ENCODE results near the gene MAP4K2. TPM values are rescaled to one million over a fixed set of nuclear protein-coding genes. Genes with fewer than 3 reads are reported as not detected.

The MAP4K2 gene
- total and polyA plus RNA-seq, 9 donors: 7.4 to 15.5 (median 12.3) TPM

GRCh38 chr11:64777449-64778222 lies 25.4 kb downstream of the MAP4K2 start:
- H3K27me3 ChIP-seq (ENCODE audit: control insufficient read depth, insufficient read depth, low read length): no peaks in the 10 kb centered on the region
- H3K9me3 ChIP-seq (replicated peaks; ENCODE audit: control insufficient read depth, low read depth, low read length): no peaks in the 10 kb centered on the region
- peak; percentile 95 for DNase-seq
- under 1% methylated on average over 89 of the region's 98 CpGs for WGBS (ENCODE audit: insufficient coverage)
- peaks cover 45% of the 10 kb centered on the region for H3K36me3 ChIP-seq (ENCODE audit: control insufficient read depth, insufficient read depth, low read length)
- H3K4me3 ChIP-seq (ENCODE audit: low read length): peak overlapping the region; percentile 87
- peaks cover 25% of the 10 kb centered on the region for H3K4me1 ChIP-seq (ENCODE audit: control insufficient read depth, insufficient read depth, low read length)
- H3K27ac ChIP-seq (ENCODE audit: low read length): peak overlapping the region; percentile 97

DNA sequence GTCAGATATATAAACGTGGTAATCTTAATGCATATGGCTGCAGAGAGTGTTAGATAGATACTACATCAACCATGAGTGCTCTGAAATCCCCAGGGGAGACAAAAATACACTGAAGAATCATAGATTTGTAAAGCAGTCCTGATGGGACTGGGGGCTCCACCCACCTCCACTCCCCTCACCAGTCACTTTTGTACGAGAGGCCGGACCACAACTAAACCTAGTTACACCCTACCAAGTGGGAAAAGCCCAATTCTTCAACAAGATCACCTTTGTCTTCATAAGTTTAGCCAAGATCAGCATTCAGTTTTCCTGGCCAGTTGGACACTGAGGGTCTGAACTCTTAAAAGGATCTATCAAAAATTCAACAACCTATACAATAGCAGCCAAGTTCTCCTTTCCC lies 26.1 kb downstream of the MAP4K2 start:
- H3K9me3 ChIP-seq (replicated peaks; ENCODE audit: control insufficient read depth, low read depth, low read length): no peaks in the 10 kb centered on the region
- no peak for DNase-seq
- H3K27me3 ChIP-seq (ENCODE audit: control insufficient read depth, insufficient read depth, low read length): no peaks in the 10 kb centered on the region
- peak overlapping the region; percentile 87 for H3K4me3 ChIP-seq (ENCODE audit: low read length)
- H3K27ac ChIP-seq (ENCODE audit: low read length): peak overlapping the region; percentile 77
- H3K36me3 ChIP-seq (ENCODE audit: control insufficient read depth, insufficient read depth, low read length): peaks cover 47% of the 10 kb centered on the region
- H3K4me1 ChIP-seq (ENCODE audit: control insufficient read depth, insufficient read depth, low read length): peaks cover 26% of the 10 kb centered on the region
- WGBS (ENCODE audit: insufficient coverage): 36% methylated on average over 2 of the region's 3 CpGs

DNA sequence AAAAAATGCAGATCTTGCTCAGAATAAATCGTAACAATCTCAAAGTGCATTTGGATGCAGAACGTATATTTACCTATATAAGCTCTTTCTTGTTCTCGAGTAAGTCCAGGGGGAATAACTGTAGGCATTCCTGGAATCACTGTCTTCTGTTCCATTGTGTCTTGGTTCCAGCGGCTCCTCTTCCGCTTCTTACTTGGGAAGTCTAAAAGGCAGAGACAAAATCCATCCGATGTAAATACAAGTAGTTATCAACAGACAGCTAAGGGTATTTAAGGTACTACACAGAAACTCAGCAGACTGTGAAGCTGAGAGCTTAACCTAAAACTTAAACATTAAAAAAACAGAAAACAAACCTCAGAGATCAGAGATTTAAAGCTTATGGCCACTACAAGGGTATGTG lies 26.6 kb downstream of the MAP4K2 start:
- no CpG with 5 or more reads among the region's 6 CpGs for WGBS (ENCODE audit: insufficient coverage)
- H3K9me3 ChIP-seq (replicated peaks; ENCODE audit: control insufficient read depth, low read depth, low read length): no peaks in the 10 kb centered on the region
- H3K36me3 ChIP-seq (ENCODE audit: control insufficient read depth, insufficient read depth, low read length): peaks cover 50% of the 10 kb centered on the region
- H3K27ac ChIP-seq (ENCODE audit: low read length): no peak overlapping the region
- peaks cover 26% of the 10 kb centered on the region for H3K4me1 ChIP-seq (ENCODE audit: control insufficient read depth, insufficient read depth, low read length)
- H3K27me3 ChIP-seq (ENCODE audit: control insufficient read depth, insufficient read depth, low read length): no peaks in the 10 kb centered on the region
- no peak for DNase-seq
- H3K4me3 ChIP-seq (ENCODE audit: low read length): no peak overlapping the region

- Histone ChIP-seq H3K27ac (ENCODE audit: low read length) (no peak overlapping the region), H3K4me3 (ENCODE audit: low read length) (no peak overlapping the region), H3K27me3 (ENCODE audit: control insufficient read depth, insufficient read depth, low read length) (no peaks in the 10 kb centered on the region), H3K9me3 (replicated peaks; ENCODE audit: control insufficient read depth, low read depth, low read length) (no peaks in the 10 kb centered on the region), H3K36me3 (ENCODE audit: control insufficient read depth, insufficient read depth, low read length) (peaks cover 69% of the 10 kb centered on the region), H3K4me1 (ENCODE audit: control insufficient read depth, insufficient read depth, low read length) (peaks cover 22% of the 10 kb centered on the region)
- no peak for DNase-seq
- WGBS (ENCODE audit: insufficient coverage): 51% methylated on average over 3 of the region's 5 CpGs
Observed at GRCh38 chr11:64774144-64774543, 28.9 kb downstream of the MAP4K2 start.

- WGBS (ENCODE audit: insufficient coverage): no CpG with 5 or more reads among the region's 3 CpGs
- no peaks in the 10 kb centered on the region for H3K9me3 ChIP-seq (replicated peaks; ENCODE audit: control insufficient read depth, low read depth, low read length)
- H3K27ac ChIP-seq (ENCODE audit: low read length): peak overlapping the region; percentile 32
- H3K4me3 ChIP-seq (ENCODE audit: low read length): no peak overlapping the region
- DNase-seq: no peak
- no peaks in the 10 kb centered on the region for H3K27me3 ChIP-seq (ENCODE audit: control insufficient read depth, insufficient read depth, low read length)
- H3K36me3 ChIP-seq (ENCODE audit: control insufficient read depth, insufficient read depth, low read length): peaks cover 85% of the 10 kb centered on the region
- H3K4me1 ChIP-seq (ENCODE audit: control insufficient read depth, insufficient read depth, low read length): peaks cover 22% of the 10 kb centered on the region
Observed at GRCh38 chr11:64772303-64773018, 30.6 kb downstream of the MAP4K2 start.

- no peak overlapping the region for H3K4me3 ChIP-seq (ENCODE audit: low read length)
- no peak for DNase-seq
- H3K4me1 ChIP-seq (ENCODE audit: control insufficient read depth, insufficient read depth, low read length): peaks cover 16% of the 10 kb centered on the region
- WGBS (ENCODE audit: insufficient coverage): no CpG with 5 or more reads among the region's 2 CpGs
- H3K9me3 ChIP-seq (replicated peaks; ENCODE audit: control insufficient read depth, low read depth, low read length): no peaks in the 10 kb centered on the region
- no peaks in the 10 kb centered on the region for H3K27me3 ChIP-seq (ENCODE audit: control insufficient read depth, insufficient read depth, low read length)
- H3K27ac ChIP-seq (ENCODE audit: low read length): peak overlapping the region; percentile 30
- H3K36me3 ChIP-seq (ENCODE audit: control insufficient read depth, insufficient read depth, low read length): peaks cover 87% of the 10 kb centered on the region
Observed at GRCh38 chr11:64771861-64772260, 31.2 kb downstream of the MAP4K2 start.

DNA sequence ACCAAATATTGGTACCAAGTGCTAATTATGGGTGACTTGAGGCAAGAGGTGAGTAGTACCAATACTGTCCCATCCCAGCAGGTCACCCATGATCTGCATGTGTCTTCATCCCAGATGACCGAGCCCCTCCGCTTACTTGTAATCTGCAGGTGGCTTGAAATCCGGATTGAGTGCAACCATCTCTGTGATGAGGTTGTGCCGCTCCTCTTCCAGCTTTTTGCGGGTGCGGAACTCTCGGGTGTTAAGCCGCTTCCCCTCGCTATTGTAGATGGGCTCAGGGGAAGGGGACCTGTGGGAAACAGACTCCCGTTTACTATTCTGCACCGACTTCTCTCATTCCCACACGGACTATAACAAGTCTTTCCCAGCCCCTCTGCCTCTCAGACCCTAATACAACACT lies 32.9 kb downstream of the MAP4K2 start:
- Histone ChIP-seq H3K4me3 (ENCODE audit: low read length) (no peak overlapping the region), H3K9me3 (replicated peaks; ENCODE audit: control insufficient read depth, low read depth, low read length) (no peaks in the 10 kb centered on the region), H3K27ac (ENCODE audit: low read length) (no peak overlapping the region), H3K4me1 (ENCODE audit: control insufficient read depth, insufficient read depth, low read length) (peaks cover 7% of the 10 kb centered on the region), H3K27me3 (ENCODE audit: control insufficient read depth, insufficient read depth, low read length) (no peaks in the 10 kb centered on the region), H3K36me3 (ENCODE audit: control insufficient read depth, insufficient read depth, low read length) (peaks cover 89% of the 10 kb centered on the region)
- WGBS (ENCODE audit: insufficient coverage): 100% methylated on average over 4 of the region's 12 CpGs
- DNase-seq: no peak

DNA sequence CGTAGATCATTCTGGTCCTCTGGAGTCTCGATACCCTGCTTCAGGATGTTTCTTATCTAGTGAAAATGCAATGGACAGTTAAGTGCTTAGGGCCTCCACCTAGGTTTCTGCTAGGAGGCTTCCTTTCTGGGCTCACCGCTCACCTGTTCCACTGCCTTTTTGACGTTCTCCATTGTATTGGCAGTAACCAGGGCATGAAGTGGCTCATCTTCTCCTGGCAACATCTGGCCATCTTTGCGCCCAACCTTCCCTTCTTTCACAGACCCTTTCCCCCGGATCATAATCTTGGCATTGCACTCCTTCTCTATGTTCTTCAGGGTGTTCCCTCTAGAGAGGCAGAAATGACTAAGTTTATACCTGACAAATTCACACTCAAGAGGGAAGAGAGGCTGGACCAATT lies 33.7 kb downstream of the MAP4K2 start:
- no peak for DNase-seq
- peaks cover 8% of the 10 kb centered on the region for H3K4me1 ChIP-seq (ENCODE audit: control insufficient read depth, insufficient read depth, low read length)
- H3K4me3 ChIP-seq (ENCODE audit: low read length): no peak overlapping the region
- WGBS (ENCODE audit: insufficient coverage): 95% methylated on average over 4 of the region's 6 CpGs
- no peaks in the 10 kb centered on the region for H3K9me3 ChIP-seq (replicated peaks; ENCODE audit: control insufficient read depth, low read depth, low read length)
- H3K36me3 ChIP-seq (ENCODE audit: control insufficient read depth, insufficient read depth, low read length): peaks cover 92% of the 10 kb centered on the region
- no peak overlapping the region for H3K27ac ChIP-seq (ENCODE audit: low read length)
- no peaks in the 10 kb centered on the region for H3K27me3 ChIP-seq (ENCODE audit: control insufficient read depth, insufficient read depth, low read length)

DNA sequence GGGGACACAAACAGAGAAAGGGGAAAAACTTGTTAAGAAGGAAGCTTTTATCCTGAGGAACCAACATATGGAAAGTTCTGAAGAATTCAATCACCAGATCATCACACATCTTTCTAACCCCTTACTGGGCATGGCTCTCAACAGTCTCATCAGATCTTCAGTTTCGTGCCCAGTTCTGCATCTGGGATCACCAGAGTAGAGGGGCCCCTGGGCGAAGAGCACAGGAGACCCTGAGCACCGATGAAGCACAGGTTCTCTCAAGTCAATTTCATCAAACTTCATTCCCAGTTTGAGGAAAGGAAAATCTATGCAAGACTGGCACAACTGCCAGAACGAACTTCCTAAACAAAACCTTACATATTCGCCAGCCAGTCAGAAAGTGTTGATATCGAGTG lies 34.7 kb downstream of the MAP4K2 start:
- no peak for DNase-seq
- peaks cover 94% of the 10 kb centered on the region for H3K36me3 ChIP-seq (ENCODE audit: control insufficient read depth, insufficient read depth, low read length)
- WGBS (ENCODE audit: insufficient coverage): 79% methylated on average over 4 of the region's 6 CpGs
- H3K9me3 ChIP-seq (replicated peaks; ENCODE audit: control insufficient read depth, low read depth, low read length): no peaks in the 10 kb centered on the region
- H3K27ac ChIP-seq (ENCODE audit: low read length): no peak overlapping the region
- peaks cover 16% of the 10 kb centered on the region for H3K4me1 ChIP-seq (ENCODE audit: control insufficient read depth, insufficient read depth, low read length)
- H3K4me3 ChIP-seq (ENCODE audit: low read length): no peak overlapping the region
- no peaks in the 10 kb centered on the region for H3K27me3 ChIP-seq (ENCODE audit: control insufficient read depth, insufficient read depth, low read length)

Data from muscle of leg (tissue), 11 donors.